Caco-2 (cell line): Measurements from ENCODE around the gene LYPD3. TPM values are rescaled to one million over a fixed set of nuclear protein-coding genes. Genes with fewer than 3 reads are reported as not detected.

ENCODE experiments used
- BruUV-seq: library from RNA; stranded (reverse); fragments of 400-500 nt; replicated peaks from 2 replicates; lab custom pipeline; 2021; lab: Mats Ljungman, UMichigan
- CTCF ChIA-PET: fragments of 300-600 bp; sonication (Branson Sonifier 250); formaldehyde crosslinking; loops from one replicate; lab custom pipeline; 2022; ENCODE audit warnings: antibody characterized with exemption; lab: Charles Lee
- POLR2A ChIA-PET: fragments of 300-600 bp; sonication (Branson Sonifier 250); formaldehyde crosslinking; loops from one replicate; lab custom pipeline; 2022; ENCODE audit warnings: antibody characterized with exemption; lab: Charles Lee
- DNase-seq, 2 experiments: peaks; one replicate each; pipeline versions ENCODE4 v3.0.0 to v3.0.0-alpha.2; 2020 to 2022
- H3K27me3 ChIP-seq: replicated peaks from 2 replicates; pipeline ENCODE4 v1.6.0; 2011; ENCODE audit warnings: low read length; ENCODE audit not compliant: control insufficient read depth, insufficient read depth
- H3K36me3 ChIP-seq: 2 replicates; pipeline ENCODE4 v1.5.1; 2011; ENCODE audit warnings: low read length; ENCODE audit not compliant: control insufficient read depth, insufficient read depth
- H3K4me1 ChIP-seq: fragments of 250-450 bp; sonication (Bioruptor Pico); 2 replicates; pipeline ENCODE4 v1.5.1; 2020; ENCODE audit warnings: mild to moderate bottlenecking
- H3K4me3 ChIP-seq: 2 replicates; pipeline ENCODE4 v1.5.1; 2011; ENCODE audit warnings: low read depth, mild to moderate bottlenecking, control low read depth, low read length
- H3K9me3 ChIP-seq: fragments of 250-450 bp; sonication (Bioruptor Pico); 2 replicates; pipeline ENCODE4 v1.5.1; 2020; ENCODE audit warnings: mild to moderate bottlenecking, moderate library complexity
- H3K27ac Mint-ChIP-seq: one replicate; pipeline ENCODE4 v1.8.0; 2022; ENCODE audit warnings: mixed read lengths; ENCODE audit not compliant: unreplicated experiment
- H3K27me3 Mint-ChIP-seq: one replicate; pipeline ENCODE4 v1.8.0; 2022; ENCODE audit warnings: mixed read lengths; ENCODE audit not compliant: insufficient read depth, unreplicated experiment
- H3K36me3 Mint-ChIP-seq: one replicate; pipeline ENCODE4 v1.8.0; 2022; ENCODE audit warnings: mild to moderate bottlenecking, mixed read lengths; ENCODE audit not compliant: insufficient read depth, unreplicated experiment
- H3K4me1 Mint-ChIP-seq: one replicate; pipeline ENCODE4 v1.8.0; 2022; ENCODE audit warnings: low read depth, mixed read lengths; ENCODE audit not compliant: unreplicated experiment
- H3K4me3 Mint-ChIP-seq: one replicate; pipeline ENCODE4 v1.8.0; 2022; ENCODE audit warnings: mild to moderate bottlenecking, moderate library complexity, mixed read lengths; ENCODE audit not compliant: unreplicated experiment
- H3K9me3 Mint-ChIP-seq: one replicate; pipeline ENCODE4 v1.8.0; 2022; ENCODE audit warnings: mixed read lengths; ENCODE audit not compliant: unreplicated experiment
- intact Hi-C: fragments of 100-400 bp; cut with micrococcal nuclease; formaldehyde crosslinking; loops from one replicate; pipeline ENCODE4 v1.10.0; 2022; ENCODE audit not compliant: unreplicated experiment
- total RNA-seq: library from RNA; stranded (reverse); gene quantifications from 2 replicates; pipeline ENCODE4 v1.2.3, GENCODE V29; 2022
- TF ChIP-seq, protein P1 (sequence below), 2 experiments: fragments of 200-600 bp in 1 of 2; IDR thresholded peaks; 1 replicate in 1 of 2; 2 replicates in 1 of 2; pipeline versions ENCODE4 v1.5.1 to v1.8.0; 2011 to 2022; ENCODE audit warnings: antibody characterized with exemption in 1 of 2, control low read depth in 1 of 2, inconsistent platforms in 1 of 2, low read depth in 1 of 2, low read length in 1 of 2, mild to moderate bottlenecking in 1 of 2, moderate library complexity in 1 of 2; ENCODE audit not compliant: insufficient read depth in 1 of 2, severe bottlenecking in 1 of 2, unreplicated experiment in 1 of 2

The LYPD3 gene
- total RNA-seq, 1 experiment from 2014 or later, result 1.3 TPM

DNA sequence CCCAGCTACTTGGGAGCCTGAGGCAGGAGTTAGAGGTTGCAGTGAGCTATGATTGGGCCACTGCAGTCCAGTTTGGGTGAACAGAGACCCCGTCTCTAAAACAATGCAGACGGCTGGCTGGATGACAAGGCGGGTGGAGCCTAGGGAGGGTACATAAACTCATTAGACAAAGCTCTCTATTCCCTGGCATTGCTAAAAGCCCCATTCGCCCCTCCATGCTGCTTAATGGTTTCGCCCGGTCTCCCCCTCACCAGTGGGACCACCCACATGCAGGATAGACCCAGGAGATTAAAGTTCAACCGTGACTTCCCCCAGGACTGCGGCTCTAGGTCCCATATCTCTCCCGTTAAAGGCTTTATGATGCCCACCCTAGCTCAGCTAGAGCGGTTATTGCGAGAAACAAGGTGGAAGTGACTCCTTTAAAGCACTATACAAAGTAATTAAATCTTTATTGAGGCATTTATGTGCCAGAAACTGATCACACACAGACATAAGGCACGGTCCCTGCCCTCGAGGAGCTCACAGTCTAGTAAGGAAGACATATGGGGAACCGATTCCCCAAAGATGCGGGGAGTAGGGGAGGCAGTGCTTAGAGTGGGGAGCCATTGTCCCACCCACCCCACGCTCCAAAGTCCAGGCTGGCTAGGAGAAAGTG is 4.9 kb downstream of the LYPD3 start:
- Histone ChIP-seq H3K4me3 (no peak overlapping the region), H3K9me3 (no peaks in the 10 kb centered on the region), H3K4me1 (peaks cover 9% of the 10 kb centered on the region; the same call in 1 of the 2 replicates), H3K36me3 (no peaks in the 10 kb centered on the region; the same call in none of the 2 replicates), H3K27me3 (no peaks in the 10 kb centered on the region)
- no peaks in the 10 kb centered on the region for H3K27me3 Mint-ChIP-seq
- no peak for DNase-seq
- no peaks in the 10 kb centered on the region for H3K9me3 Mint-ChIP-seq
- H3K27ac Mint-ChIP-seq, result no peak overlapping the region
- peaks cover 20% of the 10 kb centered on the region for H3K36me3 Mint-ChIP-seq
- intact Hi-C loops, result loop anchor here (5.0 to 10.0 kb wide), 2 partner anchors 67 to 134 kb away; partner anchors contain the start of genes ETHE1, IRGQ and ZNF576
- peaks cover 7% of the 10 kb centered on the region for H3K4me1 Mint-ChIP-seq
- TF ChIP-seq, protein P1, sequence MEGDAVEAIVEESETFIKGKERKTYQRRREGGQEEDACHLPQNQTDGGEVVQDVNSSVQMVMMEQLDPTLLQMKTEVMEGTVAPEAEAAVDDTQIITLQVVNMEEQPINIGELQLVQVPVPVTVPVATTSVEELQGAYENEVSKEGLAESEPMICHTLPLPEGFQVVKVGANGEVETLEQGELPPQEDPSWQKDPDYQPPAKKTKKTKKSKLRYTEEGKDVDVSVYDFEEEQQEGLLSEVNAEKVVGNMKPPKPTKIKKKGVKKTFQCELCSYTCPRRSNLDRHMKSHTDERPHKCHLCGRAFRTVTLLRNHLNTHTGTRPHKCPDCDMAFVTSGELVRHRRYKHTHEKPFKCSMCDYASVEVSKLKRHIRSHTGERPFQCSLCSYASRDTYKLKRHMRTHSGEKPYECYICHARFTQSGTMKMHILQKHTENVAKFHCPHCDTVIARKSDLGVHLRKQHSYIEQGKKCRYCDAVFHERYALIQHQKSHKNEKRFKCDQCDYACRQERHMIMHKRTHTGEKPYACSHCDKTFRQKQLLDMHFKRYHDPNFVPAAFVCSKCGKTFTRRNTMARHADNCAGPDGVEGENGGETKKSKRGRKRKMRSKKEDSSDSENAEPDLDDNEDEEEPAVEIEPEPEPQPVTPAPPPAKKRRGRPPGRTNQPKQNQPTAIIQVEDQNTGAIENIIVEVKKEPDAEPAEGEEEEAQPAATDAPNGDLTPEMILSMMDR (IDR thresholded peaks at IDR 0.05; ENCODE audit: insufficient read depth in 1 of 2, low read depth in 1 of 2, low read length in 1 of 2, severe bottlenecking in 1 of 2, unreplicated experiment in 1 of 2), result no peak
- CTCF ChIA-PET, result interaction anchor here (0.6 to 0.7 kb wide), 2 partner anchors 15 to 65 kb away, joined by 3 to 4 read pairs; no protein-coding TSS in a partner anchor
- no TSS peak for BruUV-seq
- H3K4me3 Mint-ChIP-seq, result no peak overlapping the region
- POLR2A ChIA-PET, result no interaction called here

GRCh38 chr19:43457809-43458208 is 7.6 kb downstream of the LYPD3 start:
- Mint-ChIP-seq H3K4me1 (peaks cover 12% of the 10 kb centered on the region), H3K9me3 (no peaks in the 10 kb centered on the region), H3K27ac (no peak overlapping the region), H3K36me3 (peaks cover 5% of the 10 kb centered on the region), H3K27me3 (no peaks in the 10 kb centered on the region), H3K4me3 (no peak overlapping the region)
- Histone ChIP-seq H3K4me3 (no peak overlapping the region), H3K36me3 (no peaks in the 10 kb centered on the region; the same call in none of the 2 replicates), H3K4me1 (peaks cover 10% of the 10 kb centered on the region; the same call in 1 of the 2 replicates), H3K9me3 (no peaks in the 10 kb centered on the region), H3K27me3 (no peaks in the 10 kb centered on the region)
- CTCF ChIA-PET, result interaction anchor here (1.2 kb wide), 1 partner anchor 11 kb away, joined by 4 read pairs; no protein-coding TSS in a partner anchor
- intact Hi-C loops, result no loop called here
- no TSS peak for BruUV-seq
- TF ChIP-seq, protein P1 (IDR thresholded peaks at IDR 0.05; ENCODE audit: insufficient read depth in 1 of 2, low read depth in 1 of 2, low read length in 1 of 2, severe bottlenecking in 1 of 2, unreplicated experiment in 1 of 2), result no peak
- DNase-seq, result no peak
- POLR2A ChIA-PET, result no interaction called here

GRCh38 chr19:43455321-43456113 is 9.9 kb downstream of the LYPD3 start:
- Histone ChIP-seq H3K4me3 (no peak overlapping the region), H3K9me3 (no peaks in the 10 kb centered on the region), H3K27me3 (no peaks in the 10 kb centered on the region), H3K4me1 (peaks cover 10% of the 10 kb centered on the region; the same call in 1 of the 2 replicates), H3K36me3 (no peaks in the 10 kb centered on the region)
- peak overlapping the region; percentile 52 for H3K4me3 Mint-ChIP-seq
- peaks cover 12% of the 10 kb centered on the region for H3K4me1 Mint-ChIP-seq
- no peaks in the 10 kb centered on the region for H3K36me3 Mint-ChIP-seq
- CTCF ChIA-PET, result interaction anchor here (0.6 to 0.7 kb wide), 2 partner anchors 8 to 928 kb away, joined by 4 to 5 read pairs; no protein-coding TSS in a partner anchor
- H3K27me3 Mint-ChIP-seq, result no peaks in the 10 kb centered on the region
- POLR2A ChIA-PET, result no interaction called here
- peak overlapping the region; percentile 69 for H3K27ac Mint-ChIP-seq
- H3K9me3 Mint-ChIP-seq, result peaks cover 18% of the 10 kb centered on the region
- no TSS peak for BruUV-seq
- TF ChIP-seq, protein P1 (IDR thresholded peaks at IDR 0.05; ENCODE audit: insufficient read depth in 1 of 2, low read depth in 1 of 2, low read length in 1 of 2, severe bottlenecking in 1 of 2, unreplicated experiment in 1 of 2), result no peak
- intact Hi-C loops, result loop anchor here (1.0 kb wide), 1 partner anchor 8 kb away; no protein-coding TSS in a partner anchor
- peak in 1 of 2 experiments; percentile 40 for DNase-seq
